Measurements from ENCODE around the gene TREH.

TREH gene

GRCh38 chr11:118631142-118631909, 48.1 kb downstream of the TREH start:
- no peak overlapping the region for H3K4me3 ChIP-seq (replicated peaks in 1 of 2; ENCODE audit: low read depth in 2 of 2, low read length in 2 of 2)
- no peak for TF ChIP-seq CTCF (IDR thresholded peaks at IDR 0.05; ENCODE audit: low read depth, low read length)
- DNase-seq (ENCODE audit: low read depth in 2 of 2) = no peak

GRCh38 chr11:118629761-118630661, 49.4 kb downstream of the TREH start:
- DNase-seq (ENCODE audit: low read depth in 2 of 2) = no peak
- TF ChIP-seq CTCF (IDR thresholded peaks at IDR 0.05; ENCODE audit: low read depth, low read length) = no peak
- H3K4me3 ChIP-seq (replicated peaks in 1 of 2; ENCODE audit: low read depth in 2 of 2, low read length in 2 of 2) = no peak overlapping the region

GRCh38 chr11:118628861-118629549, 50.4 kb downstream of the TREH start:
- no peak overlapping the region for H3K4me3 ChIP-seq (replicated peaks in 1 of 2; ENCODE audit: low read depth in 2 of 2, low read length in 2 of 2)
- TF ChIP-seq CTCF (IDR thresholded peaks at IDR 0.05; ENCODE audit: low read depth, low read length) = no peak
- no peak for DNase-seq (ENCODE audit: low read depth in 2 of 2)

DNA sequence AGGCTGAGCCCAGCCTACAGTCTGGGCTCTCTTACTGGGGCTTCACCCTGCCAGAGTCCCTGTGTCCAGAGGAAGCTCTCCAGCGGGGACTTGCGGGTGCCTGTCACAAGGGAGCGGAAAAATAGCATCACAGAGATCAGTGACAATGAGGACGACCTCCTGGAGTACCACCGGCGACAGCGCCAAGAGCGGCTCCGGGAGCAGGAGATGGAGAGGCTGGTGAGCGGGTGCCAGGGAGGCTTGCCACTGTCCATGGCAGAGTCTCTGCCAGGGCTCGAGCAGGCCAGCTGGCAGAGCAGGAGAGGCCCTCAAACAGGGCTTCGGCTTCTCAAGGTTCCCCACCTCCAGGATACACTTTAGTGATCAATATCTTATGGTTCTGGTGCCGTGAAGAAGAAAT, 51.0 kb downstream of the TREH start:
- H3K4me3 ChIP-seq (replicated peaks in 1 of 2; ENCODE audit: low read depth in 2 of 2, low read length in 2 of 2) = no peak overlapping the region
- TF ChIP-seq CTCF (IDR thresholded peaks at IDR 0.05; ENCODE audit: low read depth, low read length) = no peak
- no peak for DNase-seq (ENCODE audit: low read depth in 2 of 2)

DNA sequence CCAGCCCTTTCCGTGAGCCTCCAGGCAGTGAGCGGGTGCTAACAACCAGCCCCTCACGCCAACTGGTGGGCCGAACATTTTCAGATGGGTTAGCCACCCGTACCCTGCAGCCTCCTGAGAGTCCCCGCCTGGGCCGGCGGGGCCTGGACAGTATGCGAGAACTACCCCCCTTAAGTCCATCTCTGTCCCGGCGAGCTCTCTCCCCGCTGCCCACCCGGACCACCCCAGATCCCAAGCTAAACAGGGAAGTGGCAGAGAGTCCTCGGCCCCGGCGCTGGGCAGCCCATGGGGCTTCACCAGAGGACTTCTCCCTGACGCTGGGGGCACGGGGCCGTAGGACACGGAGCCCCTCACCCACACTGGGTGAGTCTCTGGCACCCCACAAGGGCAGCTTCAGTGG, 51.4 kb downstream of the TREH start:
- no peak for DNase-seq (ENCODE audit: low read depth in 2 of 2)
- no peak overlapping the region for H3K4me3 ChIP-seq (replicated peaks in 1 of 2; ENCODE audit: low read depth in 2 of 2, low read length in 2 of 2)
- no peak for TF ChIP-seq CTCF (IDR thresholded peaks at IDR 0.05; ENCODE audit: low read depth, low read length)

DNA sequence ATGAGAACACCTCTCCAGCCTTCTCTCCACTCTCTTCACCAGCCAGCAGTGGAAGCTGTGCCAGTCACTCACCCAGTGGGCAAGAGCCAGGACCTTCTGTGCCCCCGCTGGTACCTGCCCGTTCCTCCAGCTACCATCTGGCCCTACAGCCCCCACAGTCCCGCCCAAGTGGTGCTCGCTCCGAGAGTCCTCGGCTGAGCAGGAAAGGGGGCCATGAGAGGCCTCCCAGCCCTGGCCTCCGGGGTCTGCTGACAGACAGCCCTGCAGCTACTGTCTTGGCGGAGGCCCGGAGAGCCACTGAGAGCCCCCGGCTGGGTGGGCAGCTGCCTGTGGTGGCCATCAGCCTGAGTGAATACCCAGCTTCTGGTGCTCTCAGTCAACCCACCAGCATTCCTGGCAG, 51.9 kb downstream of the TREH start:
- no peak for TF ChIP-seq CTCF (IDR thresholded peaks at IDR 0.05; ENCODE audit: low read depth, low read length)
- no peak for DNase-seq (ENCODE audit: low read depth in 2 of 2)
- H3K4me3 ChIP-seq (replicated peaks in 1 of 2; ENCODE audit: low read depth in 2 of 2, low read length in 2 of 2) = no peak overlapping the region

Data from cardiac fibroblast (primary cell).